Peyer's patch (tissue), 4 donors: ENCODE measurements around the gene NMB. TPM values are rescaled to one million over a fixed set of nuclear protein-coding genes. Genes with fewer than 3 reads are reported as not detected.

Experiments used
- DNase-seq, 3 donors: peaks; one replicate each; pipeline ENCODE4 v3.0.0-alpha.2; 2017 to 2019
- H3K27ac ChIP-seq, 4 donors: fragments of 200-600 bp; sonication (generic); one replicate each; pipeline ENCODE4 v1.5.1; 2016 to 2019
- H3K27me3 ChIP-seq, 2 donors: fragments of 200-600 bp; sonication (generic); one replicate each; pipeline ENCODE4 v1.5.1; 2019
- H3K36me3 ChIP-seq, 3 donors: fragments of 200-600 bp; sonication (generic); one replicate each; pipeline ENCODE4 v1.5.1; 2016 to 2019
- H3K4me1 ChIP-seq, 4 donors: fragments of 200-600 bp; sonication (generic); one replicate each; pipeline ENCODE4 v1.5.1; 2016 to 2019
- H3K4me3 ChIP-seq, 4 donors: fragments of 200-600 bp; sonication (generic); 1 replicate in 3 of 4; 2 replicates in 1 of 4; pipeline ENCODE4 v1.5.1; 2016 to 2019; ENCODE audit warnings: mild to moderate bottlenecking in 1 of 4
- H3K9me3 ChIP-seq, 4 donors: fragments of 200-600 bp; sonication (generic); one replicate each; pipeline ENCODE4 v1.5.1; 2016 to 2019; ENCODE audit warnings: mild to moderate bottlenecking in 1 of 4
- CTCF ChIP-seq, 6 experiments: fragments of 450-650 bp in 4 of 6; fragments of 200-600 bp in 2 of 6; sonication (generic) in 1 of 6; IDR thresholded peaks; one replicate each; pipeline ENCODE4 v1.5.1; 2017 to 2019; ENCODE audit warnings: antibody characterized with exemption in 6 of 6, mild to moderate bottlenecking in 3 of 6, moderate library complexity in 1 of 6
- POLR2A ChIP-seq, 2 donors: fragments of 450-650 bp; IDR thresholded peaks; one replicate each; pipeline ENCODE4 v1.5.1; 2017; ENCODE audit warnings: antibody characterized with exemption in 2 of 2, mild to moderate bottlenecking in 2 of 2, moderate library complexity in 2 of 2
- total RNA-seq, 4 donors: library from RNA; depleted of rRNA; stranded (reverse); fragments of >200 nt; gene quantifications; one replicate each; pipeline ENCODE4 v1.1.0, GENCODE V29; 2016

The NMB gene
- total RNA-seq, 4 donors from 2014 or later = 1.6 to 2.8 (median 2.7) TPM; not detected in 1

GRCh38 chr15:84654689-84655453 lies 3.1 kb downstream of the NMB start:
- DNase-seq = peak; percentile 79 to 91 (median 84)
- no peaks in the 10 kb centered on the region for H3K9me3 ChIP-seq
- TF ChIP-seq POLR2A (IDR thresholded peaks at IDR 0.05) = no peak
- TF ChIP-seq CTCF (IDR thresholded peaks at IDR 0.05) = peak; percentile 51 to 84 (median 68)
- peaks cover 0 to 30% (median 8%) of the 10 kb centered on the region in 4 donors for H3K4me1 ChIP-seq
- H3K27ac ChIP-seq = peak overlapping the region; percentile 63 to 84 (median 82)
- no peaks in the 10 kb centered on the region for H3K27me3 ChIP-seq
- H3K4me3 ChIP-seq = peak overlapping the region; percentile 55 to 88 (median 78)
- peaks cover 0 to 24% (median 0%) of the 10 kb centered on the region in 3 donors for H3K36me3 ChIP-seq

GRCh38 chr15:84653910-84654688 lies 3.9 kb downstream of the NMB start, which contains the start of gene WDR73:
Gene WDR73, minus strand, starts transcription at chr15:84654283. Its CDS starts 9 bp downstream, at chr15:84654274.
- peak within 1 kb of the TSS; percentile 63 to 84 (median 82) for H3K27ac ChIP-seq

GRCh38 chr15:84653584-84653909 lies 4.5 kb downstream of the NMB start:
- Histone ChIP-seq H3K27ac (peak overlapping the region; percentile 63 to 84 (median 82)), H3K4me3 (peak overlapping the region; percentile 55 to 88 (median 78)), H3K9me3 (no peaks in the 10 kb centered on the region), H3K36me3 (peaks cover 0 to 38% (median 0%) of the 10 kb centered on the region in 3 donors), H3K27me3 (no peaks in the 10 kb centered on the region), H3K4me1 (peaks cover 0 to 30% (median 6%) of the 10 kb centered on the region in 4 donors)
- no peak for TF ChIP-seq CTCF (IDR thresholded peaks at IDR 0.05)
- TF ChIP-seq POLR2A (IDR thresholded peaks at IDR 0.05) = no peak
- no peak for DNase-seq

More at GRCh38 chr15:84653910-84654688, 3.9 kb downstream of the NMB start, which contains the start of gene WDR73:
- TF ChIP-seq POLR2A (IDR thresholded peaks at IDR 0.05) (peak in 1 of 2 donors; percentile 26), CTCF (IDR thresholded peaks at IDR 0.05) (no peak)
- Histone ChIP-seq H3K4me1 (peaks cover 0 to 30% (median 8%) of the 10 kb centered on the region in 4 donors), H3K36me3 (peaks cover 0 to 32% (median 0%) of the 10 kb centered on the region in 3 donors), H3K27me3 (no peaks in the 10 kb centered on the region), H3K9me3 (no peaks in the 10 kb centered on the region), H3K4me3 (peak within 1 kb of the TSS; percentile 55 to 88 (median 78))
- DNase-seq = peak; percentile 95 to 99 (median 97)

GRCh38 chr15:84649706-84650105 lies 8.3 kb downstream of the NMB start:
- no peak overlapping the region for H3K4me3 ChIP-seq
- H3K4me1 ChIP-seq = peaks cover 0 to 14% (median 6%) of the 10 kb centered on the region in 4 donors
- TF ChIP-seq CTCF (IDR thresholded peaks at IDR 0.05) (no peak), POLR2A (IDR thresholded peaks at IDR 0.05) (no peak)
- no peaks in the 10 kb centered on the region for H3K27me3 ChIP-seq
- no peaks in the 10 kb centered on the region for H3K9me3 ChIP-seq
- H3K36me3 ChIP-seq = peaks cover 0 to 76% (median 0%) of the 10 kb centered on the region in 3 donors
- DNase-seq = no peak
- no peak overlapping the region for H3K27ac ChIP-seq

- no peaks in the 10 kb centered on the region for H3K27me3 ChIP-seq
- H3K27ac ChIP-seq = no peak overlapping the region
- no peak for TF ChIP-seq POLR2A (IDR thresholded peaks at IDR 0.05)
- no peak for TF ChIP-seq CTCF (IDR thresholded peaks at IDR 0.05)
- H3K4me1 ChIP-seq = peaks cover 0 to 14% (median 4%) of the 10 kb centered on the region in 4 donors
- no peak overlapping the region for H3K4me3 ChIP-seq
- H3K9me3 ChIP-seq = no peaks in the 10 kb centered on the region
- peaks cover 0 to 84% (median 0%) of the 10 kb centered on the region in 3 donors for H3K36me3 ChIP-seq
- DNase-seq = no peak
Measured at GRCh38 chr15:84648539-84648938, 9.5 kb downstream of the NMB start.
